SKM-1 treated with dmso at 0.1 percent for 144 hours (cell line): ENCODE data around the gene FOXS1.

Source experiments
- DNase-seq: peaks from one replicate; lab custom pipeline; 2025; ENCODE audit not compliant: unreplicated experiment; lab: John Stamatoyannopoulos, UW

The FOXS1 gene

GRCh38 chr20:31861385-31862156 is 16.2 kb upstream of the FOXS1 start:
- DNase-seq: no peak

GRCh38 chr20:31861135-31861384 is 15.7 kb upstream of the FOXS1 start:
- DNase-seq: no peak

GRCh38 chr20:31860390-31861134 is 15.2 kb upstream of the FOXS1 start:
- DNase-seq: no peak

GRCh38 chr20:31859998-31860380 is 14.6 kb upstream of the FOXS1 start:
- DNase-seq: no peak

- DNase-seq: no peak
These were observed 14.0 kb upstream of the FOXS1 start for GRCh38 chr20:31859266-31859997.

GRCh38 chr20:31858760-31859083 is 13.3 kb upstream of the FOXS1 start:
- DNase-seq: no peak

- DNase-seq: no peak
These were observed 12.7 kb upstream of the FOXS1 start for GRCh38 chr20:31857861-31858759.

GRCh38 chr20:31856516-31856915 is 11.1 kb upstream of the FOXS1 start:
- DNase-seq: no peak

GRCh38 chr20:31853481-31853880 is 8.1 kb upstream of the FOXS1 start:
- DNase-seq: no peak

- DNase-seq: no peak
These were observed 6.0 kb upstream of the FOXS1 start for GRCh38 chr20:31851240-31851955.

GRCh38 chr20:31849306-31849930 is 4.0 kb upstream of the FOXS1 start:
- no peak for DNase-seq

GRCh38 chr20:31848088-31848999 is 2.9 kb upstream of the FOXS1 start:
- DNase-seq: no peak

- DNase-seq: no peak
These were observed 1.4 kb upstream of the FOXS1 start for GRCh38 chr20:31846793-31847138.

- no peak for DNase-seq
These were observed 586 bp downstream of the FOXS1 start for GRCh38 chr20:31844737-31845299.

GRCh38 chr20:31843881-31844280 is 1.5 kb downstream of the FOXS1 start:
- DNase-seq: no peak

- no peak for DNase-seq
These were observed 2.1 kb downstream of the FOXS1 start for GRCh38 chr20:31843288-31843687.

- DNase-seq: no peak
These were observed 2.8 kb downstream of the FOXS1 start for GRCh38 chr20:31842471-31843157.

- no peak for DNase-seq
These were observed 3.5 kb downstream of the FOXS1 start for GRCh38 chr20:31841928-31842327.
